ENCODE results near the gene NR3C2.

- TF ChIP-seq, protein P1, sequence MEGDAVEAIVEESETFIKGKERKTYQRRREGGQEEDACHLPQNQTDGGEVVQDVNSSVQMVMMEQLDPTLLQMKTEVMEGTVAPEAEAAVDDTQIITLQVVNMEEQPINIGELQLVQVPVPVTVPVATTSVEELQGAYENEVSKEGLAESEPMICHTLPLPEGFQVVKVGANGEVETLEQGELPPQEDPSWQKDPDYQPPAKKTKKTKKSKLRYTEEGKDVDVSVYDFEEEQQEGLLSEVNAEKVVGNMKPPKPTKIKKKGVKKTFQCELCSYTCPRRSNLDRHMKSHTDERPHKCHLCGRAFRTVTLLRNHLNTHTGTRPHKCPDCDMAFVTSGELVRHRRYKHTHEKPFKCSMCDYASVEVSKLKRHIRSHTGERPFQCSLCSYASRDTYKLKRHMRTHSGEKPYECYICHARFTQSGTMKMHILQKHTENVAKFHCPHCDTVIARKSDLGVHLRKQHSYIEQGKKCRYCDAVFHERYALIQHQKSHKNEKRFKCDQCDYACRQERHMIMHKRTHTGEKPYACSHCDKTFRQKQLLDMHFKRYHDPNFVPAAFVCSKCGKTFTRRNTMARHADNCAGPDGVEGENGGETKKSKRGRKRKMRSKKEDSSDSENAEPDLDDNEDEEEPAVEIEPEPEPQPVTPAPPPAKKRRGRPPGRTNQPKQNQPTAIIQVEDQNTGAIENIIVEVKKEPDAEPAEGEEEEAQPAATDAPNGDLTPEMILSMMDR (IDR thresholded peaks at IDR 0.05), result no peak
- TF ChIP-seq POLR2A (IDR thresholded peaks at IDR 0.05), result no peak
These were observed 367.8 kb downstream of the NR3C2 start for GRCh38 chr4:148074462-148074861.

All from stomach (tissue), 4 donors.